MM.1S (cell line): ENCODE data around the gene HSD3B2.

Experiments used
- DNase-seq: peaks from one replicate; pipeline ENCODE4 v3.0.0-alpha.2; 2015
- H2AFZ ChIP-seq: fragments of 300-600 bp; sonication (generic); 2 replicates; pipeline ENCODE4 v1.6.0; 2016; ENCODE audit warnings: antibody characterized with exemption, low read length
- H3F3A ChIP-seq: fragments of 300-600 bp; sonication (generic); 2 replicates; pipeline ENCODE4 v1.6.1; 2016; ENCODE audit warnings: mild to moderate bottlenecking, antibody characterized with exemption, low read length, moderate library complexity, mixed read lengths; ENCODE audit not compliant: insufficient read depth
- H3K27ac ChIP-seq: fragments of 300-600 bp; sonication (generic); 2 replicates; pipeline ENCODE4 v1.5.1; 2016; ENCODE audit warnings: mild to moderate bottlenecking, low read length
- H3K27me3 ChIP-seq: fragments of 300-600 bp; sonication (generic); replicated peaks from 2 replicates; pipeline ENCODE4 v1.6.0; 2016; ENCODE audit warnings: low read length; ENCODE audit not compliant: insufficient read depth
- H3K36me3 ChIP-seq: fragments of 300-600 bp; sonication (generic); replicated peaks from 2 replicates; pipeline ENCODE4 v1.6.1; 2016; ENCODE audit warnings: mild to moderate bottlenecking, low read length, mixed read lengths; ENCODE audit not compliant: insufficient read depth
- H3K4me1 ChIP-seq: fragments of 300-600 bp; sonication (generic); 2 replicates; pipeline ENCODE4 v1.6.1; 2016; ENCODE audit warnings: low read length, mixed read lengths
- H3K4me2 ChIP-seq: fragments of 300-600 bp; sonication (generic); 2 replicates; pipeline ENCODE4 v1.6.0; 2016; ENCODE audit warnings: low read depth, low read length
- H3K4me3 ChIP-seq: fragments of 300-600 bp; sonication (generic); 2 replicates; pipeline ENCODE4 v1.5.1; 2016; ENCODE audit warnings: low read length, mixed read lengths
- H3K79me2 ChIP-seq: fragments of 300-600 bp; sonication (generic); 2 replicates; pipeline ENCODE4 v1.6.1; 2016; ENCODE audit warnings: mixed run types, low read length, mixed read lengths
- H3K9ac ChIP-seq: fragments of 300-600 bp; sonication (generic); 2 replicates; pipeline ENCODE4 v1.6.1; 2016; ENCODE audit warnings: low read length, mixed read lengths
- H3K9me2 ChIP-seq: fragments of 300-600 bp; sonication (generic); replicated peaks from 2 replicates; pipeline ENCODE4 v1.6.1; 2016; ENCODE audit warnings: mild to moderate bottlenecking, low read length, mixed read lengths; ENCODE audit not compliant: insufficient read depth
- H3K9me3 ChIP-seq: fragments of 300-600 bp; sonication (generic); replicated peaks from 2 replicates; pipeline ENCODE4 v1.6.1; 2016; ENCODE audit warnings: mild to moderate bottlenecking, low read length, mixed read lengths; ENCODE audit not compliant: insufficient read depth
- H4K20me1 ChIP-seq: fragments of 300-600 bp; sonication (generic); 2 replicates; pipeline ENCODE4 v1.6.1; 2016; ENCODE audit warnings: mild to moderate bottlenecking, low read length, moderate library complexity, mixed read lengths; ENCODE audit not compliant: insufficient read depth
- EZH2 ChIP-seq: fragments of 300-600 bp; sonication (generic); optimal IDR thresholded peaks from 2 replicates; pipeline ENCODE3; 2017; ENCODE audit warnings: low read depth, mild to moderate bottlenecking, antibody characterized with exemption, low read length, mixed read lengths
- EZH2phosphoT487 ChIP-seq: fragments of 300-600 bp; sonication (generic); IDR thresholded peaks from 2 replicates; pipeline ENCODE4 v1.6.1; 2018; ENCODE audit warnings: antibody characterized with exemption, low read length
- TF ChIP-seq, protein P1 (sequence below): fragments of 300-600 bp; sonication (generic); IDR thresholded peaks from 2 replicates; pipeline ENCODE4 v1.5.1; 2016; ENCODE audit warnings: antibody characterized with exemption, low read length, mixed read lengths

The HSD3B2 gene

GRCh38 chr1:119394085-119394484 lies 20.9 kb upstream of the HSD3B2 start:
- Histone ChIP-seq H2AFZ (no peak overlapping the region), H3K4me3 (no peak overlapping the region), H3K4me1 (no peaks in the 10 kb centered on the region), H3K79me2 (no peaks in the 10 kb centered on the region), H4K20me1 (no peaks in the 10 kb centered on the region), H3K27ac (no peak overlapping the region), H3K4me2 (no peak overlapping the region), H3K36me3 (no peaks in the 10 kb centered on the region), H3K9me3 (no peaks in the 10 kb centered on the region), H3K9ac (no peak overlapping the region), H3K27me3 (no peaks in the 10 kb centered on the region), H3K9me2 (no peaks in the 10 kb centered on the region), H3F3A (no peaks in the 10 kb centered on the region)
- no peak for DNase-seq
- TF ChIP-seq, protein P1, sequence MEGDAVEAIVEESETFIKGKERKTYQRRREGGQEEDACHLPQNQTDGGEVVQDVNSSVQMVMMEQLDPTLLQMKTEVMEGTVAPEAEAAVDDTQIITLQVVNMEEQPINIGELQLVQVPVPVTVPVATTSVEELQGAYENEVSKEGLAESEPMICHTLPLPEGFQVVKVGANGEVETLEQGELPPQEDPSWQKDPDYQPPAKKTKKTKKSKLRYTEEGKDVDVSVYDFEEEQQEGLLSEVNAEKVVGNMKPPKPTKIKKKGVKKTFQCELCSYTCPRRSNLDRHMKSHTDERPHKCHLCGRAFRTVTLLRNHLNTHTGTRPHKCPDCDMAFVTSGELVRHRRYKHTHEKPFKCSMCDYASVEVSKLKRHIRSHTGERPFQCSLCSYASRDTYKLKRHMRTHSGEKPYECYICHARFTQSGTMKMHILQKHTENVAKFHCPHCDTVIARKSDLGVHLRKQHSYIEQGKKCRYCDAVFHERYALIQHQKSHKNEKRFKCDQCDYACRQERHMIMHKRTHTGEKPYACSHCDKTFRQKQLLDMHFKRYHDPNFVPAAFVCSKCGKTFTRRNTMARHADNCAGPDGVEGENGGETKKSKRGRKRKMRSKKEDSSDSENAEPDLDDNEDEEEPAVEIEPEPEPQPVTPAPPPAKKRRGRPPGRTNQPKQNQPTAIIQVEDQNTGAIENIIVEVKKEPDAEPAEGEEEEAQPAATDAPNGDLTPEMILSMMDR: no peak
- TF ChIP-seq EZH2 (no peak), EZH2phosphoT487 (no peak)

- Histone ChIP-seq H3K27ac (no peak overlapping the region), H3K36me3 (no peaks in the 10 kb centered on the region), H2AFZ (no peak overlapping the region), H4K20me1 (no peaks in the 10 kb centered on the region), H3K79me2 (no peaks in the 10 kb centered on the region), H3K9me2 (no peaks in the 10 kb centered on the region), H3K27me3 (no peaks in the 10 kb centered on the region), H3K4me2 (no peak overlapping the region), H3K4me3 (no peak overlapping the region), H3F3A (no peaks in the 10 kb centered on the region), H3K9ac (no peak overlapping the region), H3K4me1 (no peaks in the 10 kb centered on the region), H3K9me3 (no peaks in the 10 kb centered on the region)
- DNase-seq: no peak
- TF ChIP-seq EZH2 (no peak), EZH2phosphoT487 (no peak)
- TF ChIP-seq, protein P1: no peak
Measured at GRCh38 chr1:119396982-119397381, 18.0 kb upstream of the HSD3B2 start.

DNA sequence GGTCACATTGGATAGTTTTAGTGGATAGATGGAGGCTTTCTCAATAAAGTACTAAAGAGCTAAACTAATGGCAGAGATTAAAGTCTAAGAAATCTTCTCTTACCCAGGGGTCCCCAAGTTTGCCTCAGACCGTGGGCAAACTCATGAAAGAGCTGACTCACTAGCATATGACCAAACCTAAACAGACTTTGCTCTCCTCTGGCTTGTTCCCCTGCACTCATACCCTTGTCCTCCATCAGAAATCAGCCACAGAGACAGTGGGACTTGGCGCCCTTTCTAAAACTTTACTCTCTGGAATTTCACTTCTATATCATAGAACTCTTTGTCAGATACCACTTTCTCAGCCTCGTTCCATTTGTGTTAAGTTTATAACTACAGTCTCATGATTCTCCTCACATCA lies 17.0 kb upstream of the HSD3B2 start:
- no peak overlapping the region for H3K4me2 ChIP-seq
- H4K20me1 ChIP-seq: no peaks in the 10 kb centered on the region
- H3K79me2 ChIP-seq: no peaks in the 10 kb centered on the region
- H3K9me2 ChIP-seq: no peaks in the 10 kb centered on the region
- DNase-seq: no peak
- H3K27me3 ChIP-seq: no peaks in the 10 kb centered on the region
- no peak overlapping the region for H3K9ac ChIP-seq
- no peaks in the 10 kb centered on the region for H3K4me1 ChIP-seq
- H3K4me3 ChIP-seq: no peak overlapping the region
- TF ChIP-seq, protein P1: no peak
- TF ChIP-seq EZH2phosphoT487 (no peak), EZH2 (no peak)
- H3F3A ChIP-seq: no peaks in the 10 kb centered on the region
- no peak overlapping the region for H3K27ac ChIP-seq
- no peaks in the 10 kb centered on the region for H3K36me3 ChIP-seq
- H3K9me3 ChIP-seq: no peaks in the 10 kb centered on the region
- no peak overlapping the region for H2AFZ ChIP-seq
